Hematopoietic multipotent progenitor cell treated with erythropoietin and hydrocortisone succinate and interleukin-3 and kit ligand, for 17 days (in vitro differentiated cells): ENCODE measurements around the gene RABEP1.
"Not testable (repeated sequence)": the region's sequence is repeated elsewhere in the genome, so short reads cannot be mapped to it uniquely, and the experiment has no call there.

Source experiments
- DNase-seq: peaks from one replicate; pipeline ENCODE4 v3.0.0-alpha.2; 2015; ENCODE audit warnings: low spot score

RABEP1 gene

DNA sequence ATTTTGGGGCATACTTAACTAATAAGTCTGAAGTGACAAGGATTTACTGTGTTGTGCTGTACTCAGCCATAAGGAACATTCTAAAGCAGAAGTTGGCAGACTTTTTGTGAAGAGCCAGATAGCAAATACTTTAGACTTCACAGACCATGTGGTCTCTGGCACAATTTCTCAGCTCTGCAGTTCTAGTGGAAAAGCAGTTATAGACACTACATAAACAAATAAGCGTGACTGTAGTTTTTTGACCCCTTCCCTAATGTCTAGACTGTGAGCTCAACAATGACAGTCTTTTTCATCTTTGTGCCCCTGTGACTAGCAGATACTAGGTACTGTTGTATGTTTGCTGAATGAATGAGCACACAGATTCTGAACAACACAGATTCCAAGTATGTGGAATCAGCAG, 142.8 kb downstream of the RABEP1 start:
- no peak for DNase-seq

DNA sequence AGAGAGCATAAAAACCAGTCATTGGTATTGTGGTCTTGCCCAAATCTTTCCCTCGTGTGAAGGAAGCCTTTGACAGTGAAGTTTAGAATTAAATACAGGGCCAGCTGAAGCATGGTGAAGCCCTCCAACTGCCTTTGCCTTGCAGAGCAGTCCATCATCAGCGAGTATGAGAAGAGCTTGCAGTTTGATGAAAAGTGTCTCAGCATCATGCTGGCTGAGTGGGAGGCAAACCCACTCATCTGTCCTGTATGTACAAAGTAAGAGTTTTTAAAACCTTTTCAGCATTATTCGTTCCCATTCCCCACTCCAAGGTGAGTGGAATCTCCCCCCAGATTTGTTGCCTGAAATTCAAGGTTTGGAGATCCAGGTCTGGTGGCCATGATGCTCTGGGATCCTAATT, 143.7 kb downstream of the RABEP1 start:
- DNase-seq: no peak

DNA sequence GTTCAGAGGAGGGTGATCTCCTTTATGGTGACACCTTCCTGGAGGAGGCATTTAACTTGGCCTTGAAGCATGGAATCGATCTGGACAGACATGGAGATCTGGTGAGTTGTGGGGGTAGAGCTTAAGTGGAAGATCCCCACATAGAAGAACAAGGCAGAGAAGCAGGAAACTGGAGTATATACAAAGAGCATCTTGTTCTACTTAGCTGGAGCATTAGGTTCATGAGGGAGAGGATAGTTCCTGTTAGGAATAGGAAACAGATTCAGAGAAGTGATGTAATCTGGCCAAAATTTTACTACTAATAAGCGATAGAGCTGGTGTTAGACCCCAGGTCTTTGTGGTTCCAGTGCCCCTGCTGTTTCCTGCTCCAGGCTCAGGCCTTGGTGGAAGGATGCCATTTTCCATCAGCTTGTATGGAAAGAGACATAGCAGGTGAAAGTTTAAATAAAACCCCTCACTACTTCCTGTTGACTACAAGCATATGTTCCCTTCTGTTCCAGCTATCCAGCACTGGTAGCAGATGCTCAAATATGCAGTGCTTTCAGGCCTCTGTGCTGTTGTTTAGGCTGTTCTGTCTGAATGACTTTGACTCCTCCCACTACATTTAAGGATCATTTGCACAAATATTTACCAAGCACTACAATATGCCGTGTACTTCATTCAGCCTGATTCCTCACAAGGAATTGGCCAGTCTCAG, 147.3 kb downstream of the RABEP1 start:
- DNase-seq: peak; percentile 5

DNA sequence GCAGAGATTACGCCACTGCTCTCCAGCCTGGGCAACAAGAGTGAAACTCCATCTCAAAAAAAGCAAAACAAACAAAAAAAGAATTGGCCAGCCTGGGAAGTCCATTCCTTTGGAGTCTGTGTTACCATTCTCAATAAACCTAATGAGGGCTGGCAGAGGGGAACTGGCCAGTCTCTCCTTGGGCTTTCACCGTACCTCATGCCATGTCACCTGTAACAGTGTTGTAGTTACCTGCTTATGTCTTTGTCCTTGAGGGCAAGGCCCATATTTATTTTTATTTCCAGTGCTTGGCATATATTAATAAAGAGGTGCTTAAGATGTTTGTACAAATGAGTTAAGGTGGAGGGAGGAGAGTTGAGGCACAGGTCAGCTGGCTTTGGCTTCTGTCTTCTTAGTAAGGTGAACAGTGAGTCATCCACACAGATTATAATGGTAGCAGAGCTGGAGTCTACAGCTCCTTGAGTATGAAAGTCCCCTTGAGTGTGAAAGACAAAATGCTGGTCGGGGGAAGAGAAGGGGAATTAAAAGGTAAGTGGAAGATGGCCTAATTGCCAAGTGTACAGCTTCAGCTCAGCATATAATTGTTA, 148.4 kb downstream of the RABEP1 start:
- DNase-seq: no peak

DNA sequence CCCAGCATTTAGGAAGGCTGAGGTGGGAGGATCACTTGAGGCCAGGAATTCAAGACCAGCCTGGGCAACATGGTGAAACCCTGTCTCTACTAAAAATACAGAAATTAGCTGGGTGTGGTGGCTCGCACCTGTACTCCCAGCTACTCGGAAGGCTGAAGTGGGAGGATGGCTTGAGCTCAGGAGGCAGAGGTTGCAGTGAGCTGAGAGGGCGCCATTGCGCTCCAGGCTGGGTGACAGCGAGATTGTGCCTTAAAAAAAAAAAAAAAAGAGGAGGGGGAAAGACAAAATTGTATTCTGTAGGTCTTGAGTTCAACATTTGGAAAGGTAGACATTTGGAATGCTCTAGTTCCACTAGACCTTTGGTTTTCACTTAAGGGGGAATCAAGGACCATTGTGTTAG, 149.2 kb downstream of the RABEP1 start:
- not testable (repeated sequence) for DNase-seq

DNA sequence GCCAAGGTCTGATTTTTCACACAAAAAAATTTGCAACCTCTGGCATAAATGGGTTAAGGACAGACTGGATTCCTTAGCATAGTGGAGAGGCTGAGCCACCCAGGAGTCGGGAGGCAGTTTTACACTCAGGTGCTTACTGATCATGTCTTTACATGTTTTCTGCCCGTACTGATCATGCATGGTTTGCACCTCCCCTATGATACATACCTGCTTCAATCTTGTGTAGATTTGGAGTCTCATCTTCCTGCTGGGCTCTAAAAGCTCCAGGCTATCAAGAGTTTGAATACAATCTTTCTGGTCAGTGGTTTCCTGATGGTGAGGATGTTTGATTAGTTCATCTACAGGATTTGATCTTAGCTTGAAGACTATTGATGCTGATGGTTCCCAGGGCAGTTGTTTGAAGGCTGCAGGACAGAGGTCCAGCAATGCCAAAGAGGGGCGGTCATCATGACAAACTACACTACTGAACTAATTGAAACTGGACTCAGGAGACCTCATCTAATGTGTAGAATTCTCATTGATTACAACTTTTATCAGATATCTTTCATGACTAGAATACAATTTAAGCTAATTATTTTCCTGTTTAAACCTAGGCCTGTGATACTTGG, 150.0 kb downstream of the RABEP1 start:
- no peak for DNase-seq

DNA sequence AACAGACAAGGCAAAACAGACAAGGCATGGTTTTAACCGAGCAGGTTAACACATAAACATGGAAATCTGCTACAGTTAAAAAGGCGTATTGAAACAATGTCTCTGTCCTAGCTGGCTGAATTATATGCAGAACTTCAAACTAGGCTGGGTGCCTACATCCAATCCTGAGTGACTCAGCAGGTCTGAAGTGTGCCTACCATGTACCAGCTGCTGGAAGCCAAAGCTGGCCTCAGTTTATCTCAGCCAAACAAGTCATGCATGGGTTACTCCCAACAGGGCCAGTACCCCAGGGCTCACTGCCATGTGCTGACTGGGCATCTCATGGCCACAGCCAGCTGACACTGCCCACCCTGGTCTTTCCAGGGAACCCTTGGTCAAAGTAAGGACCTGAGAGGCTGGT, 152.9 kb downstream of the RABEP1 start:
- DNase-seq: peak; percentile 88
